Endothelial cell of umbilical vein (primary cell): ENCODE data around the gene SSC4D. TPM values are rescaled to one million over a fixed set of nuclear protein-coding genes. Genes with fewer than 3 reads are reported as not detected.

Experiments
- BruUV-seq: library from RNA; stranded (reverse); fragments of 400-500 nt; replicated peaks from 2 replicates; lab custom pipeline; 2021; lab: Mats Ljungman, UMichigan
- CTCF ChIA-PET: fragments of 300-600, 350-600 bp; sonication (Branson Sonifier 250); formaldehyde crosslinking; loops from one replicate; lab custom pipeline; 2021; ENCODE audit warnings: antibody characterized with exemption, inconsistent platforms; lab: Charles Lee
- POLR2A ChIA-PET: fragments of 300-600, 350-600 bp; sonication (Branson Sonifier 250); formaldehyde crosslinking; loops from one replicate; lab custom pipeline; 2021; ENCODE audit warnings: antibody characterized with exemption, inconsistent platforms; lab: Charles Lee
- DNase-seq: peaks from one replicate; pipeline ENCODE4 v3.0.0-alpha.2; 2011; ENCODE audit warnings: low read depth, low spot score
- FAIRE-seq: peaks from 2 replicates; lab custom pipeline; 2011; peaks lifted over from hg19 to GRCh38; lab: Jason Lieb, UNC
- H2AFZ ChIP-seq: 2 replicates; pipeline ENCODE4 v1.6.0; 2012; ENCODE audit warnings: low read depth, low read length, control low read depth, inconsistent platforms
- H3K27ac ChIP-seq: 2 replicates; pipeline ENCODE4 v1.5.1; 2011; ENCODE audit warnings: low read depth, mild to moderate bottlenecking, control low read depth, low read length, moderate library complexity; ENCODE audit not compliant: insufficient read depth
- H3K27me3 ChIP-seq, 2 experiments: 2 replicates each; pipeline versions ENCODE4 v1.6.0 to v1.6.1; 2011; ENCODE audit warnings: low read length in 2 of 2, mixed read lengths in 1 of 2; ENCODE audit not compliant: control insufficient read depth in 2 of 2, insufficient read depth in 2 of 2
- H3K36me3 ChIP-seq, 2 experiments: 2 replicates in 1 of 2; 3 replicates in 1 of 2; pipeline ENCODE4 v1.5.1; 2011; ENCODE audit warnings: low read length in 2 of 2, mild to moderate bottlenecking in 1 of 2, moderate library complexity in 1 of 2; ENCODE audit not compliant: control insufficient read depth in 2 of 2, insufficient read depth in 2 of 2; ENCODE audit errors: extremely low read depth in 1 of 2
- H3K4me1 ChIP-seq: 3 replicates; pipeline ENCODE4 v1.5.1; 2011; ENCODE audit warnings: mild to moderate bottlenecking, low read length; ENCODE audit not compliant: control insufficient read depth, insufficient read depth; ENCODE audit errors: extremely low read depth
- H3K4me2 ChIP-seq: 2 replicates; pipeline ENCODE4 v1.6.1; 2011; ENCODE audit warnings: low read length, control low read depth, mixed read lengths; ENCODE audit not compliant: insufficient read depth
- H3K4me3 ChIP-seq, 3 experiments: fragments of 200-600 bp in 1 of 3; sonication (generic), shearing (Covaris generic) in 1 of 3; replicated peaks in 1 of 3; 2 replicates each; pipeline ENCODE4 v1.5.1; 2011 to 2016; ENCODE audit warnings: control low read depth in 3 of 3, low read length in 3 of 3, mild to moderate bottlenecking in 2 of 3, inconsistent platforms in 1 of 3, low read depth in 1 of 3, moderate library complexity in 1 of 3; ENCODE audit not compliant: insufficient read depth in 1 of 3
- H3K79me2 ChIP-seq: 2 replicates; pipeline ENCODE4 v1.6.0; 2012; ENCODE audit warnings: low read length, inconsistent platforms; ENCODE audit not compliant: control insufficient read depth, insufficient read depth
- H3K9ac ChIP-seq: replicated peaks from 2 replicates; pipeline ENCODE3; 2011; ENCODE audit warnings: low read length, control low read depth; ENCODE audit not compliant: insufficient read depth; ENCODE audit errors: extremely low read depth
- H3K9me1 ChIP-seq: replicated peaks from 3 replicates; pipeline ENCODE4 v1.6.0; 2011; ENCODE audit warnings: mild to moderate bottlenecking, low read length; ENCODE audit not compliant: control insufficient read depth, insufficient read depth; ENCODE audit errors: extremely low read depth
- H3K9me3 ChIP-seq: replicated peaks from 2 replicates; pipeline ENCODE4 v1.5.1; 2012; ENCODE audit warnings: low read length, inconsistent platforms; ENCODE audit not compliant: control insufficient read depth, insufficient read depth
- H4K20me1 ChIP-seq: replicated peaks from 2 replicates; pipeline ENCODE3; 2011; ENCODE audit warnings: mild to moderate bottlenecking, low read length; ENCODE audit not compliant: control insufficient read depth, insufficient read depth; ENCODE audit errors: extremely low read depth
- EZH2 ChIP-seq: IDR thresholded peaks from 2 replicates; pipeline ENCODE4 v1.6.1; 2012; ENCODE audit warnings: borderline replicate concordance, low read depth, mild to moderate bottlenecking, moderate library complexity, low read length, inconsistent platforms; ENCODE audit not compliant: severe bottlenecking
- FOS ChIP-seq: IDR thresholded peaks from 2 replicates; pipeline ENCODE4 v1.6.1; 2011; ENCODE audit warnings: mild to moderate bottlenecking, low read length, moderate library complexity, borderline replicate concordance; ENCODE audit not compliant: insufficient read depth
- JUN ChIP-seq: IDR thresholded peaks from 2 replicates; pipeline ENCODE4 v1.6.1; 2011; ENCODE audit warnings: borderline replicate concordance, low read depth; ENCODE audit not compliant: insufficient read length, insufficient read depth
- POLR2AphosphoS5 ChIP-seq: IDR thresholded peaks from 2 replicates; pipeline ENCODE4 v1.6.1; 2012; ENCODE audit warnings: low read depth, mild to moderate bottlenecking, control low read depth, low read length, moderate library complexity; ENCODE audit not compliant: insufficient read depth
- dilution Hi-C: fragments of 300-500 bp; cut with MboI; formaldehyde crosslinking; loops from one replicate; pipeline ENCODE4 v1.15.0; 2019; ENCODE audit warnings: low sequenced_read_pairs; ENCODE audit not compliant: extremely low pct_ligation_motif_present
- intact Hi-C: fragments of 100-400 bp; cut with micrococcal nuclease; formaldehyde crosslinking; loops from one replicate; pipeline ENCODE4 v1.10.0; 2022
- polyA plus RNA-seq, 4 experiments: library from polyadenylated mRNA; depleted of rRNA in 3 of 4; stranded (reverse) in 3 of 4; unstranded in 1 of 4; fragments of >200 nt; gene quantifications; 2 replicates each; pipeline versions ENCODE4 v1.2.1 to v1.2.3, GENCODE V29; 2011 to 2012; ENCODE audit warnings: missing spikeins in 1 of 4
- total RNA-seq: library from RNA; stranded (reverse); gene quantifications from 2 replicates; pipeline ENCODE4 v1.2.3, GENCODE V29; 2021
- TF ChIP-seq, protein P1 (sequence below), 2 donors: IDR thresholded peaks; 1 replicate in 1 of 2; 2 replicates in 1 of 2; pipeline ENCODE4 v1.5.1; 2011; ENCODE audit warnings: low read length in 2 of 2, mild to moderate bottlenecking in 2 of 2, moderate library complexity in 2 of 2, control low read depth in 1 of 2, inconsistent platforms in 1 of 2, low read depth in 1 of 2; ENCODE audit not compliant: insufficient read depth in 1 of 2; ENCODE audit errors: extremely low read depth in 1 of 2

Gene SSC4D
- total and polyA plus RNA-seq, 2 donors (not counting 3 experiments of a cell fraction or from before 2014, with no cell fraction given) = 0.46 to 0.88 TPM

DNA sequence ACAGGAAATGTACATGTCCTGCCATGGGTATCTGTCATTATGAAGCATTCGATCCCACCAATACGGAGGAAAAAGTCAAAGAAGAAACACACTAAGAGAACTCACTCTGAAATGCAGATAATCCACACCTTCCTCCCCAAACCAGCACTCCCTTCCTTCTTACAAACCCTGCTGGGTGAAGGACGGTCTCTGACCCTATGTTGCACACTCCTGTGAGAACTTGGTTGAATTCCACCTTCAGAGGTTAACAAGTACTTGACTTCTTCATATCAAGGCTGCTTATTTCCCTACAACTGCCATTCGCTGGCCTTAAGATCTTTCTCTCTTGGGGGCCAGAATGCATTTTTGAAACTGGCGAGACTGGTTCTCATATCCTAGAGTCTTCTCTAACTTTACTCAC is 67.3 kb downstream of the SSC4D start:
- H3K4me1 ChIP-seq = peaks cover 26% of the 10 kb centered on the region
- H3K9me1 ChIP-seq = no peaks in the 10 kb centered on the region
- H2AFZ ChIP-seq = no peak overlapping the region
- H3K79me2 ChIP-seq = peaks cover 100% of the 10 kb centered on the region
- peaks cover 19 to 31% of the 10 kb centered on the region in 2 experiments for H3K36me3 ChIP-seq
- no peaks in the 10 kb centered on the region for H3K9me3 ChIP-seq
- H4K20me1 ChIP-seq = peaks cover 16% of the 10 kb centered on the region
- ChIA-PET POLR2A (no interaction called here), CTCF (no interaction called here)
- no peak for DNase-seq
- no peak overlapping the region for H3K9ac ChIP-seq
- TF ChIP-seq EZH2 = no peak
- TF ChIP-seq POLR2AphosphoS5 = no peak
- no peak for TF ChIP-seq JUN
- TF ChIP-seq, protein P1, sequence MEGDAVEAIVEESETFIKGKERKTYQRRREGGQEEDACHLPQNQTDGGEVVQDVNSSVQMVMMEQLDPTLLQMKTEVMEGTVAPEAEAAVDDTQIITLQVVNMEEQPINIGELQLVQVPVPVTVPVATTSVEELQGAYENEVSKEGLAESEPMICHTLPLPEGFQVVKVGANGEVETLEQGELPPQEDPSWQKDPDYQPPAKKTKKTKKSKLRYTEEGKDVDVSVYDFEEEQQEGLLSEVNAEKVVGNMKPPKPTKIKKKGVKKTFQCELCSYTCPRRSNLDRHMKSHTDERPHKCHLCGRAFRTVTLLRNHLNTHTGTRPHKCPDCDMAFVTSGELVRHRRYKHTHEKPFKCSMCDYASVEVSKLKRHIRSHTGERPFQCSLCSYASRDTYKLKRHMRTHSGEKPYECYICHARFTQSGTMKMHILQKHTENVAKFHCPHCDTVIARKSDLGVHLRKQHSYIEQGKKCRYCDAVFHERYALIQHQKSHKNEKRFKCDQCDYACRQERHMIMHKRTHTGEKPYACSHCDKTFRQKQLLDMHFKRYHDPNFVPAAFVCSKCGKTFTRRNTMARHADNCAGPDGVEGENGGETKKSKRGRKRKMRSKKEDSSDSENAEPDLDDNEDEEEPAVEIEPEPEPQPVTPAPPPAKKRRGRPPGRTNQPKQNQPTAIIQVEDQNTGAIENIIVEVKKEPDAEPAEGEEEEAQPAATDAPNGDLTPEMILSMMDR (IDR thresholded peaks at IDR 0.05; ENCODE audit: extremely low read depth in 1 of 2, insufficient read depth in 1 of 2, low read depth in 1 of 2, low read length in 2 of 2) = no peak
- no peak for TF ChIP-seq FOS
- BruUV-seq = no TSS peak
- H3K27ac ChIP-seq = no peak overlapping the region
- no peaks in the 10 kb centered on the region for H3K27me3 ChIP-seq
- dilution Hi-C loops (no loop called here), intact Hi-C loops (no loop called here)
- no peak for FAIRE-seq
- H3K4me3 ChIP-seq = no peak overlapping the region
- no peak overlapping the region for H3K4me2 ChIP-seq
